ENCODE measurements around the gene NLRP11. TPM values are rescaled to one million over a fixed set of nuclear protein-coding genes. Genes with fewer than 3 reads are reported as not detected.
"Not testable (repeated sequence)": the region's sequence is repeated elsewhere in the genome, so short reads cannot be mapped to it uniquely, and the experiment has no call there.

Gene NLRP11
- total RNA-seq, 1 donor from 2014 or later, result not detected

- H3K36me3 Mint-ChIP-seq (ENCODE audit: low read depth), result no peaks in the 10 kb centered on the region
- H3K9me3 Mint-ChIP-seq, result peaks cover 19% of the 10 kb centered on the region
Observed at GRCh38 chr19:55781112-55781511, 50.7 kb downstream of the NLRP11 start.

GRCh38 chr19:55778331-55778730 lies 53.5 kb downstream of the NLRP11 start:
- DNase-seq (ENCODE audit: low read depth, low spot score), result no peak
- Mint-ChIP-seq H3K27ac (ENCODE audit: unreplicated experiment) (no peak overlapping the region), H3K27me3 (ENCODE audit: low read depth) (no peaks in the 10 kb centered on the region), H3K4me3 (no peak overlapping the region), H3K9me3 (peaks cover 24% of the 10 kb centered on the region), H3K4me1 (no peaks in the 10 kb centered on the region), H3K36me3 (ENCODE audit: low read depth) (no peaks in the 10 kb centered on the region)
- no peak for TF ChIP-seq CTCF (conservative IDR thresholded peaks at IDR 0.05)

More at GRCh38 chr19:55781112-55781511, 50.7 kb downstream of the NLRP11 start:
- no peaks in the 10 kb centered on the region for H3K4me1 Mint-ChIP-seq
- H3K27me3 Mint-ChIP-seq (ENCODE audit: low read depth), result no peaks in the 10 kb centered on the region
- DNase-seq (ENCODE audit: low read depth, low spot score), result no peak
- no peak overlapping the region for H3K27ac Mint-ChIP-seq (ENCODE audit: unreplicated experiment)
- H3K4me3 Mint-ChIP-seq, result no peak overlapping the region
- no peak for TF ChIP-seq CTCF (conservative IDR thresholded peaks at IDR 0.05)

- Mint-ChIP-seq H3K4me1 (no peaks in the 10 kb centered on the region), H3K4me3 (no peak overlapping the region), H3K27me3 (ENCODE audit: low read depth) (no peaks in the 10 kb centered on the region), H3K9me3 (peaks cover 20% of the 10 kb centered on the region), H3K36me3 (ENCODE audit: low read depth) (no peaks in the 10 kb centered on the region), H3K27ac (ENCODE audit: unreplicated experiment) (no peak overlapping the region)
- TF ChIP-seq CTCF (conservative IDR thresholded peaks at IDR 0.05), result no peak
- no peak for DNase-seq (ENCODE audit: low read depth, low spot score)
Observed at GRCh38 chr19:55777528-55777927, 54.3 kb downstream of the NLRP11 start.

GRCh38 chr19:55769632-55770031 lies 62.2 kb downstream of the NLRP11 start:
- not testable (repeated sequence) for H3K9me3 Mint-ChIP-seq; H3K4me1 Mint-ChIP-seq; H3K27ac Mint-ChIP-seq (ENCODE audit: unreplicated experiment); H3K4me3 Mint-ChIP-seq; DNase-seq (ENCODE audit: low read depth, low spot score); H3K36me3 Mint-ChIP-seq (ENCODE audit: low read depth); H3K27me3 Mint-ChIP-seq (ENCODE audit: low read depth)

GRCh38 chr19:55768818-55769217 lies 63.0 kb downstream of the NLRP11 start, which contains the start of gene RFPL4AL1:
Gene RFPL4AL1, plus strand, starts transcription at chr19:55769118. Its CDS starts 2,687 bp downstream, at chr19:55771805.
- not testable (repeated sequence) for DNase-seq (ENCODE audit: low read depth, low spot score); H3K27ac Mint-ChIP-seq (ENCODE audit: unreplicated experiment); H3K36me3 Mint-ChIP-seq (ENCODE audit: low read depth); H3K4me3 Mint-ChIP-seq; H3K4me1 Mint-ChIP-seq; H3K27me3 Mint-ChIP-seq (ENCODE audit: low read depth); H3K9me3 Mint-ChIP-seq

GRCh38 chr19:55766466-55766865 lies 65.3 kb downstream of the NLRP11 start:
- Mint-ChIP-seq H3K27ac (ENCODE audit: unreplicated experiment) (no peak overlapping the region), H3K4me1 (no peaks in the 10 kb centered on the region), H3K4me3 (no peak overlapping the region), H3K27me3 (ENCODE audit: low read depth) (no peaks in the 10 kb centered on the region), H3K36me3 (ENCODE audit: low read depth) (no peaks in the 10 kb centered on the region), H3K9me3 (peaks cover 7% of the 10 kb centered on the region)
- TF ChIP-seq CTCF (conservative IDR thresholded peaks at IDR 0.05), result no peak
- no peak for DNase-seq (ENCODE audit: low read depth, low spot score)

- not testable (repeated sequence) for DNase-seq (ENCODE audit: low read depth, low spot score); H3K36me3 Mint-ChIP-seq (ENCODE audit: low read depth); H3K27me3 Mint-ChIP-seq (ENCODE audit: low read depth); H3K4me1 Mint-ChIP-seq; H3K4me3 Mint-ChIP-seq; H3K27ac Mint-ChIP-seq (ENCODE audit: unreplicated experiment)
- peaks cover 13% of the 10 kb centered on the region for H3K9me3 Mint-ChIP-seq
Observed at GRCh38 chr19:55758797-55759196, 73.0 kb downstream of the NLRP11 start, which contains the start of gene RFPL4A. Gene RFPL4A, plus strand, starts transcription at chr19:55759097. Its CDS starts 2,704 bp downstream, at chr19:55761801.

GRCh38 chr19:55756808-55757207 lies 75.0 kb downstream of the NLRP11 start:
- H3K36me3 Mint-ChIP-seq (ENCODE audit: low read depth); H3K27me3 Mint-ChIP-seq (ENCODE audit: low read depth); H3K4me1 Mint-ChIP-seq; DNase-seq (ENCODE audit: low read depth, low spot score); H3K27ac Mint-ChIP-seq (ENCODE audit: unreplicated experiment); H3K4me3 Mint-ChIP-seq: not testable (repeated sequence)
- H3K9me3 Mint-ChIP-seq, result peaks cover 16% of the 10 kb centered on the region
